GM19351 (cell line): ENCODE results near the gene B2M.
"Not testable (repeated sequence)": the region's sequence is repeated elsewhere in the genome, so short reads cannot be mapped to it uniquely, and the experiment has no call there.

Experiments
- ATAC-seq: cut with Tn5 transposase; IDR thresholded peaks from one replicate; pipeline ENCODE4 v1.9.1; 2021; ENCODE audit warnings: mild to moderate bottlenecking, moderate library complexity; ENCODE audit not compliant: unreplicated experiment

The B2M gene

DNA sequence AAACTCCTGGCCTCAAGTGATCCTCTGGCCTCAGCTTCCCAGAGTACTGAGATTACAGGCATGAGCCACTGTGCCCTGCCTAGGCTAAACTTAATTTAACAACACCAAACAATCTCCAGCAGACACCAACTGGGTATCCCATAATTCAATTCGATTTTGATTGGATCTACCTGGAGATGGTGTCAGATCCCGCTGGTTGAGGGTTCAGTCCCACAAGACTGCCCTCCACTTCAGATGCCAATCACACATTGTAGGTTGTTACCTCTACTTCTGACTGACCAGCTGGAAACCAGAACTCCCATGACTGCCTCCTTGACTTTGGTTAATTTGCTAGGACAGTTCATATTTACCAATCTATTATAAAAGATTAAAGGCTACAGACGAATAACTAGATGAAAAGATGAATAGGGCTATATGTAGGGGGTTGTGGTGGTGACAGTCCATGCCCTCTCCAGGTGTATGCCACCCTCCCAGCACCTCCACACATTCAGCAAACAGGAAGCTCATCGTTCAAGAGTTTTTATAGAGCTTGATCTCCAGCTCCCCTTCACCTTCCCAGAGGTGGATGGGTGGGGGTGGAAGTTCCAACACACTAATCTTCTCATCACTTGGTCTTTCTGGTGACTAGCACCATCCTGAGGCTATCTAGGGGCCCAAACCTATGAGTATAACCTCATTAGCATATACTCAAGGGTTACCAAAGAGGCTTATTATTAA, 9.3 kb downstream of the B2M start:
- no peak for ATAC-seq

DNA sequence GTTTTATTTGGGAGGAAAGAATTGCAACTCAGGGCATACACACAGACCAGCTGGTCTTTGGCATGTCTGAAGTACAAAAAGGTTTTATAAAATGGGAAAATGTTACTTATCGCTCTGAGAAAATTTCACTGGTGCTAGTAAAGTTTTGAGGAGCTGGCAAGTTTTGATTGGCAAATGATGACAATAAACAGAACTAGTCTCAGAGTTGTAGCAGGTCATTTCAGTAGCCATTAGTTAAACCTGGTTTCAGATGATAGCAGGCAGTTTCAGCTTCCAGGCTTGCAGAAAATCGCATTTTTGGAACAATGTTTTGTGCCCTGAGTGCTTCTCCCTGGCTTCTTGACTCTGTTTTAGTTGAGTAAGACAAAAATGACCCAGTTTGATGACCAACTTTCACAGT, 10.7 kb downstream of the B2M start:
- ATAC-seq, result no peak

DNA sequence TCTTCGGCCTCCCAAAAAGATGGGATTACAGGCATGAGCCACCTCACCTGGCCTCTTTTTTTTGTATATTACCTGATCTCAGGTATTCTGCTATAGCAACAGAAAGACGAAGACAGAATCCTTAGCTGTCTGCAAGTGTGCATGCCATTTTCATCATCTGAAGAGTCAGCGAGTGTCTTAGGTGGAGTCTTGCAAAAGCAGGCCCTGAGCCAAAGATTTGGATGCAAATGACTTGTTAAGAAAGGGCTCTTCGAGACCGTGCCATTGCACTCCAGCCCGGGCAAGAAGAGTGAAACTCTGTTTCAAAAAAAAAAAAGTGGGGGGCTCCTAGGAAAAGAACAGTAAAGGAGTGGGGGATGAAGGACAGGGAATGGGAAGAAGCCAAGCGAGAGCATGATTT, 14.8 kb downstream of the B2M start:
- no peak for ATAC-seq

DNA sequence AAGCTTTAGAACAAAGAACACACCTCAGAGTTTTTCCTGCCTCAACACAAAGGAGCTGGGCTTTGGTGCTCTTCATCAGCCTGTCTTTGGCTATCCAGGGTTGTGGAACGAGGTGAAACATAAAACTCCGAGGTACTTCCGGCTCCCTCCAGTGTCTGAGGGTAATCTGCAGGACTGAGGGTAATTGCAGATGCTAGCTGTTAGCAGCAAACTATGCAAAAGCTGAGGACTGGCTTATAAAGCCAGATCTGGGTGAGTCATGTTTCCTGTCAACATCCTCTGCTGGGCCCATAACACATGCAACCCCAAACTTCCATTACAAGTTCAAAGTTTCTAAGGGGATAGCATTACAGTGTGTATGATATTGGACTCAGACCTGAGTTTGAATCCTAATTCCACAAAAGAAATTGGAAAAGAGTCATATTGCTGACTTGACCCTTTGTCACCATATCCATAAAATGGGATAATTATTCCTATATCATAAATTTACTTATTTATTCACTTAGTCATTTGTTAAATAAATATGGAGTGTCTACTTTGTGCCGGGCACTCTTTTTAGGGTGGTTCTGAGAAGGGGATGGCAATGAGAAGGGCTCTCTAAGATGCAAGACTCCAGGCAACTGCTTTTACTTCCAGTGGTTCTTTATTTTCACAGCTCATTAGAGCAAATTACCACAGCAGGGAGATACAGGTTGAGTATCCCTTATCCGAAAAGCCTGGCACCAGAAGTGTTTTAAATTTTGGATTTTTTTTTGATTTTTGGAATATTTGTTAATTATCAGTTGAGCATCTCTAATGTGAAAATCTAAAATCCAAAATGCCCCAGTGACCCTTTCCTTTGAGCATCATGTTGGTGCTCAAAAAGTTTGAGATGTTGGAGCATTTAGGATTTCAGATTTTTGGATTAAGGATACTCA, 15.5 kb downstream of the B2M start:
- peak; percentile 50 for ATAC-seq

DNA sequence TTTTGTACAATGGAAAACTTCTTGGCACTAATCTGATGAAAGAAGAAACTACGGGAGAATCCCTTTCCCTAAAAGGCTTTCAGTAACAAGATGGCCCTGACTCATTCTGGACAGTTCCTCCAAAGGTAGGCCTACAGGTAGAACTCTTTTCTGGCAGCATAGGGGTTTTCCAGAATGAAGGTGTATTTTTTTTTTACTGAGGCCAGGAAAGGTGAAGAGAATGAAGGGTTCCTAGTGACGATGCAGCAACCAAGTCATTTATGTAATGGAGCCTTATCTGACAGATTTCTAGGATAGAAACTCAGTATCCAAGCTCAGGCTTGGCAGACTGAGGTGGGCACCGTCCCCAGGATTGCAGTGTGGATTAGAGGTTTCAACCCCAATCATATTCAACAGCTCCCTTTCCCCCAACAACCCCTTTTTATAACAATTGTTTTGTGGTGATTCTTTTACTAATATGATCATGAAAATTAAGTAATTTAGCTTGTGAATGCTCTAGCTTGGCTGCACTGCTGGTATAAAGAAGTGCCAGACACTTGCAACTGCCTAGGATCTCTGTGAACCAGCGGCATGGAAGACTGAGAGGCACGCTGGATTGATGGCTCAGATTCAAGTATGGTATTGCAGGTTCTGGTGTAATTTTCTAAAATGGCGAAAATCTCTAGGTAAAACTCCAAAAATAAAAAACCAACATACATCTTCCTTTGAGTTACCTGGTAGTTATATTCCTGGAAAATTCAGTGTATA, 16.3 kb downstream of the B2M start:
- no peak for ATAC-seq

DNA sequence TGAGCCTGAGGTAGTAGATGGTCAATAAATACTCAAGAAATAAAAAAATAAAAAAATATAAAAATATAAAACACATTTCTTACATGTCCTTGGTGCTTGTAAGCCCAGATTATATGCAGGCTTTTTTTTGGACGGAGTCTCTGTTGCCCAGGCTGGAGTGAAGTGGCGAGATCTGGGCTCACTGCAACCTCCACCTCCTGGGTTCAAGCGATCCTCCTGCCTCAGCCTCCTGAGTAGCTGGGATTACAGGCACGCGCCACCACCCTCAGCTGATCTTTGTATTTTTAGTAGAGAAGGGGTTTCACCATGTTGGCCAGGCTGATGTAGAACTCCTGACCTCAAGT, 16.9 kb downstream of the B2M start:
- not testable (repeated sequence) for ATAC-seq

DNA sequence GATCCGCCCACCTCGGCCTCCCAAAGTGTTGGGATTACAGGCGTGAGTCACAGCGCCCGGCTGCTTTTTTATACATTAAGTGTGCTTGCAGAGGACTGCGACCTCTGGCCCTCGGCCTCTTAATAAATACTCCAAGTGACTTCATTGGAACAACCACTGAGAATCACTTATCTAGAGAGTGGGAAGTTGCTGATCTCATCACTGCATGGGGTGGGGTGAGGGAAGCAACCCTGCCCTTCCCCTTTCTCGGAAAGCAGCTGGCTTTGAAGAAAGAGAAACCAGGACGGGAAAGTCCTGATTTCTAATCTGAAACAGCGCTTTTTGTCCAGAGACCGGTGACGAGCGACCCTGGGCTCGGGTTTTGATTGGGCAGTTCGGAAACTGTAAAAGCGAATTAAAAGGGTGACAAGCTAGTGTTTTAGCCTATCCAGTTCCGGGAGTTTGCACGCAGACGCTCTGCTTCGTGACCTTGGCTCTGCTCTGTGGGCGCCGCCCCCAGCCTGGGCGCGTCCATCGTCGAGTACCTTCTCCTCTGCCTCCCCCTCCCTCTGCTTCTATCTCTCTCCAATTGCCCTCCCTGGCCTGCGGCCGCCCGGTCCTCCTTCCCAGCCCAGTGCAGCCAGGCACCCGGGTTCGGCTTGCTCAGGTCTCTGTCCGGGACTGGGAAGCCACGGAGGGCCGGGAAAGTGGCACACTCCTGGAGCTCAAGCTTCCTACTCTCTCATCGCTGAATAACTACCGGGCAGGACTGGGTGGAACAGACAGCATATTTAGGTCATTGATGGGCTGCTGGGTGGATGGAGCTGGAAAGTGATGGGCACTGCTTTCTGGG, 17.5 kb downstream of the B2M start:
- peak; percentile 62 for ATAC-seq

DNA sequence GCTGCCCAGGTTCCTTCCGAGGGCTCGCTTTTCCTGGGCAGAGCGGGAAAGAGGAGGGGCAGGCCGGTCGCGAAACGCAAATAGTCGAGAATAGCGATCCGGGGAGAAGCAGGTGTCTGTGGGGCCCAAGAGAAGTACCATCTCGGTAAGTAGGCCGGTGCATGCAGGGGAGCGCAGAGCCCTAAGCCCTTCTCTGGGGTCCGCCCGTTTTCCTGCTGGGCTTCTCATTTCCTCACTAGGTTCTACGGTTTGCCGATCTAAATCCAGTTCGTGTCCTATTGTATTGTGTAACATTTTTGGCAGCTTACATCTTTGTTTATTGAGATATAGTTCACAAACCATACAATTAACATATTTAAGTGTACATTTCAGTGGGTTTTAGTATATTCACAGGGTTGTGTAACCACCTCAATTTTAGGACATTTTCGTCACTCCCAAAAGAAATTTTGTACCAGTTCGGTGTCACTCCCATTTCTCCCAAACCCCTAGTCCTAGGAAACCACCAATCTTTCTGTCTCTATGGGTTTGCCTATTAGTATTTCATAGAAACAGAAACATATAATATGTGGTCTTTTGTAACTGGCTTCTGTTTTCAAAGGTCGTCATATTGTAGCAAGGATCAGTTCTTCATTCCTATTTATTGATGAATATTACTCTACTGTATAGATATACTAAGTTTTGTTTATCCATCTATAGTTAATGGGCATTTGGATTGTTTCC, 18.3 kb downstream of the B2M start:
- ATAC-seq, result no peak

DNA sequence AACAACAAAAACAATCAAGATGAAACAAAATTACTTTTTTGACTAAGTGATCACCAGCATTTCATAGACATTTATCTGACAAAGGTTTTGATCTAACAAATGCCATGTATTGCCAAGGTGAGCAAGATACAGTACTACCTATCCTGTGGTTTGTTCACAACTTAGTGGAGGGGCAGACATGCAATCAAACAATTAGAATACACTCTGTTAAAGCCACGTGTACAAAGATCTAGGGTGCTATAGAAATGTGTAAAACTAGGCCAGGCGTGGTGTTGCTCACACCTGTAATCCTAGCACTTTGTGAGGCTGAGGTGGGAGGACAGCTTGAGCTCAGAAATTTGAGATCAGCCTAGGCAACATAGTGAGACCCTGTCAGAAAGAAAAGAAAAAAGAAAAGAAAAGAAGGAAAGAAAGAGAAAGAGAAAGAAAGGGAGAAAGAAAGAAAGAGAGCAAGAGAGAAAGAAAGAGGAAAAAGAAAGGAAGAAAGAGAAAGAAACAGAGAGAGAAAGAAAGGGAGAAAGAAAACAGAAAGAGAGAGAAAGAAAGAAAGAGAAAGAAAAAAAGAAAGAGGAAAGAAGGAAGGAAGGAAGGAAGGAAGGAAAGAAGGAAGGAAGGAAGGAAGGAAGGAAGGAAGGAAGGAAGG, 23.6 kb downstream of the B2M start:
- no peak for ATAC-seq

DNA sequence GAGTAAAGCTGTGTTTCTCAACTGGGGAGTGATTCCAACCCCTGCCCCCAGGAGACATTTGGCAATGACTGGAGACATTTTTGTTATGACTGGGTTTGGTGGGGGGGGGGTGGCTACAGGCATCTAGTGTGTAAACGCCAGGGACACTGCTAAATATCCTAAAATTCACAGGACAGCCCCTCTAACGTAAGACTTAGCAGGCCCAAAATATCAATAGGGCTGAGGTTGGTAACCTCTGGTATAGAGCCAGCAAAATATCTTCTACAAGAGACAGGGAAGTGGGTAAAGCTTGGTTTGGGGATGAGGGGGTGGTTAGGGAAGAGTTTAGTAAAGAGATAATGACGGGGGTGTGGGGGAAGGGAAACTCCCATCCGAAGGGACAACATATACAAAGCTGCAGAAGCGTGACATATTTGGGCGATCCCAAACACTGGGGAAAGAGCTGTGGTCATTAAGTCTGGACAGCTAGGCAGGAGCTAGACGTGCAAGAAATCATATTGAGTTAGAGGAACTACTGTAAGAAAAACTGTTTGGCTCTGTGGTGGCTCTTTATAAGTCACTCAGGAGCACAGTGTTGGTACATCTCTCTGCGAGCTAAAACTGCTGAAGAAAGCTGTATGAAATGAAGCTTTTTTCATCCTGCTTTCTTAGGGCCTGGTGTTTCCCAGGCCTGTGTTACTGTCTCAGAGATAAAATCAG, 24.3 kb downstream of the B2M start:
- no peak for ATAC-seq

DNA sequence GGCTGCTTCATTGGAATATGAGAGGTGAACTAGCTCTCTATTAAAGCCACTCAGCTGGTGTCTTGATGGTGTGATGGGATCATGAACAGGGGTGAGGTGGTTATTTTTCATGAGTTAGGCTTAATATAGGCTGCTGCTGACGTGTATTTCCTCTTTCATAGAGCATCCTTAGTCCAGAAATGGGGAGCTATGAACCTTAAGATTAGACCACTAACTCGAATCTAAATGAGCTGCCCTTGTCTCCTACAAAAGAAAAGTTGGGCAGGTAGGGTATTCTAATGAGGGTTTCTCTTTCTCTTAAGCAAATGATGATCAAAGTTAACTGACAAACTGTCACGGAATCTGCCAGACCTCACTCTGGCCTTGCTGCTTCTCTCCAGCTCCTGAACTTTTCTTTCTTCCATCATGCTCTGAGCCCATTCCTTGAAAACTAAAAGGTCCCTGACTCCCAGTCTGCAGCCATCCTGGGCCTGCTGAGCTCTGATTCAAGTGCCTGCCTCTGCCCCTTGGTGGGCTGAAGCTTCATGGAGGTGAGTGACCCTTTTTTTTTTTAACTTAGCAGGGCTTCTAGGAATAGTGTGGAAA, 25.0 kb downstream of the B2M start, which contains the start of gene TRIM69:
TRIM69 (plus strand) TSS at position 348 of the 585 bp plus-strand sequence; CDS start at position 525, 177 bp downstream.
- ATAC-seq, result no peak

DNA sequence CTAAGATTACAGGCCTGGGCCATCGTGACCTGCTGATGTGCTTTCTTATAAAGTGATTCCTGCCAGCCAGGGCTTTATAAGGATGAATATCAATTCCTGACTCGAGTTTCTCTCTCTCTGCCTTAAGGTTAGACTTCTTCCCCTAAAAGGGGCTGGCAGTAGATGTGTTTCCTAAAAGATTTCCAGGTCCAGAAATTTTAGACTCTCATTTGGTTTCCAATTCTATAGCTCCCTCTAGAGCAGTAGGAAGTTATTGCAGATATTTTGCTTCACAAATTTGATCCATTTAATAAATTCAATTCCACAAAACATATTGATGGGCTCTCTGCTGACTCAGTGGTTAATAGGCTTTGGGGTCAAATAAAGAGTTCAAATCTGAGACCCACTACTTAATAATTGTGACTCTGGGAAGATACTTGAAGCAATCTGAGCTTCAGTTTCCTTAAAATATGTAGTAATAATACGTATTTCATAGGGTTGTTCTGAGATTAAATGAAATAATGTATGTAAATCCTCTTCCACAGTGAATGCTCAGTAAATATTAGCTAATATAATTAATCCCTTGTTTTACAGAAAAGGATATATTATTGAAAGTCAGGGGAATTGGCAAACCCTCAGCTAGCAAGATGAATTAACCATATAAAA, 27.1 kb downstream of the B2M start:
- no peak for ATAC-seq

DNA sequence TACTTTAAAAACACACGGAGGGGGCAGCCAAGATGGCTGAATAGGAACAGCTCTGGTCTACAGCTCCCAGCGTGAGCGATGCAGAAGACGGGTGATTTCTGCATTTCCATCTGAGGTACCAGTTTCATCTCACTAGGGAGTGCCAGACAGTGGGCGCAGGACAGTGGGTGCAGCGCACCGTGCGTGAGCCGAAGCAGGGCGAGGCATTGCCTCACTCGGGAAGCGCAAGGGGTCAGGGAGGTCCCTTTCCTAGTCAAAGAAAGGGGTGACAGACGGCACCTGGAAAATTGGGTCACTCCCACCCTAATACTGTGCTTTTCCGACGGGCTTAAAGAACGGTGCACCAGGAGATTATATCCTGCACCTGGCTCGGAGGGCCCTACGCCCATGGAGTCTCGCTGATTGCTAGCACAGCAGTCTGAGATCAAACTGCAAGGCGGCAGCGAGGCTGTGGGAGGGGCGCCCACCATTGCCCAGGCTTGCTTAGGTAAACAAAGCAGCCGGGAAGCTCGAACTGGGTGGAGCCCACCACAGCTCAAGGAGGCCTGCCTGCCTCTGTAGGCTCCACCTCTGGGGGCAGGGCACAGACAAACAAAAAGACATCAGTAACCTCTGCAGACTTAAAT, 28.0 kb downstream of the B2M start:
- ATAC-seq, result not testable (repeated sequence)

DNA sequence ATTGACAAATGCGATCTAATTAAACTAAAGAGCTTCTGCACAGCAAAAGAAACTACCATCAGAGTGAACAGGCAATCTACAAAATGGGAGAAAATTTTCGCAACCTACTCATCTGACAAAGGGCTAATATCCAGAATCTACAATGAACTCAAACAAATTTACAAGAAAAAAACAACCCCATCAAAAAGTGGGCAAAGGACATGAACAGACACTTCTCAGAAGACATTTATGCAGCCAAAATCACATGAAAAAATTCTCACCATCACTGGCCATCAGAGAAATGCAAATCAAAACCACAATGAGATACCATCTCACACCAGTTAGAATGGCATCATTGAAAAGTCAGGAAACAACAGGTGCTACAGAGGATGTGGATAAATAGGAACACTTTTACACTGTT, 32.1 kb downstream of the B2M start:
- not testable (repeated sequence) for ATAC-seq

DNA sequence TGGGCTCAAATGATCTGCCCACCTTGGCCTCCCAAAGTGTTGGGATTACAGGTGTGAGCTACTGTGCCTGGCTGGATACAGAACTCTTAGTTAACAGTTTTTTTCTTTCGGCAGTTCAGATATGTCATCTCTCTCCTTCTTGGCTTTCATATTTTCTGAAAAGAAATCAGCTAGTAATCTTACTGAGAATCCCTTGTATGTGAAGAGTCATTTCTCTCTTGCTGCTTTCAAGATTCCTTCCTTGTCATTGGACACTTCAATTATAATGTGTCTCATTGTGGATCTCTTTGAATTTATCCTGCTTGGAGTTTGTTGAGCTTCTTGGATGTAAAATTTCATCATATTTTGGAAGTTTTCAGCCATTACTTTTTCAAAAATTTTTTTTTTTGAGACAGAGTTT, 42.0 kb downstream of the B2M start:
- no peak for ATAC-seq

DNA sequence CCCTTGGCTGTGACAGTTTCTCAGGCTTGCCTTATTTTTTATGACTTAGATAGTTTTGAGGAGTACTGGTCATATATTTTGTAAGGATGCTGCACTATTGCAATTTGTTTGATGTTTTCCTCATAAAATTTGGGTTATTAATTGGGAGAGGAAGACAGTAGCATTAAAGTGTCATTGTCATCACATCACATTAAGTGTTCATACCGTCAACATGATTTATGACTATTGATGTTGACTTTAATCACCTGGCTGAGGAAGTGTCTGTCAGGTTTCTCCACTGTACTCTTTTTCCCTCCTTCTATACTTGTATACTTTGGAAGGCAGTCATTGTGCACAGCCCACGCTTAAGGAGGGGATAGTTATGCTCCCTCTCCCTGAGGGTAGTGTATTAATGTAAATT, 51.9 kb downstream of the B2M start:
- no peak for ATAC-seq

DNA sequence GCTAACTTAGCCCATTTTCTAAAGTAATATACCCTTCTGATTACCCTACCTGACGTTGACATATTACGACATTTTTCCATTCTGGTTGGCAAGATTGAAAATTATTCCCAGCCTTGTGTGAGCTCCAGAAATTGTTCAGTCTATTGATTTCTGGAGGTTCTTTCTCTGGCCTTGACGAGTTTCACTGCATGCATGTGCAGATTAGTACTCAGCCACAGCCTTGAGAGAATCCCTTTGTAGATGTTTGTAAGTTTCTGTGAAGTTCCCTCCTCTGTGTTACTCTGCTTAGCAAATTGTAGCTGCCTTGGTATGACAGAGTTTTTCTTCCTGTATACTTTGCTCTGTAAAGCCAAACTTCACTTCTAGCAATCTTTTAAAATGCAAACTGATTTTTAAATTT, 52.5 kb downstream of the B2M start:
- ATAC-seq, result no peak

DNA sequence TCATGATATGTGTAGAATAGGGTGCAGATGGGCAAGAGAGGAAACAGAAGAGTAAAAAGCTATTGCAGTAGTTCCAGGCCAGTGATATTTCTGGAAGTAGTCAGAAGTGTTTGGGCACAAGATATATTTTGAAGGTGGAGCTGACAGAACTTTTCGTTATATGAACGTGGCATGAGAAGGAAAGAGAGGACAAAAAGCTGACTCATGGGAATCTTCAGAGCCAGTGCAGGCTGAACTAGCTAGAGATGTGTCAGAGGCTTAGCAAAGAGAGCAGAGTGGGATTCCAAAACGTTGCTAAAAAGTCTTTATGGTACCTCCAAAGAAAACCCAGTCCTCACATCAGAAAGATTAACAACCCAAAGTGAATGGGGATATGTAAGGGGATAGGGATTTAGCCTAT, 53.7 kb downstream of the B2M start:
- no peak for ATAC-seq
